Measurements from ENCODE around the gene MRTFA. TPM values are rescaled to one million over a fixed set of nuclear protein-coding genes. Genes with fewer than 3 reads are reported as not detected.

The MRTFA gene
- total RNA-seq, 2 experiments from 2014 or later = 55.3 to 58.9 TPM

DNA sequence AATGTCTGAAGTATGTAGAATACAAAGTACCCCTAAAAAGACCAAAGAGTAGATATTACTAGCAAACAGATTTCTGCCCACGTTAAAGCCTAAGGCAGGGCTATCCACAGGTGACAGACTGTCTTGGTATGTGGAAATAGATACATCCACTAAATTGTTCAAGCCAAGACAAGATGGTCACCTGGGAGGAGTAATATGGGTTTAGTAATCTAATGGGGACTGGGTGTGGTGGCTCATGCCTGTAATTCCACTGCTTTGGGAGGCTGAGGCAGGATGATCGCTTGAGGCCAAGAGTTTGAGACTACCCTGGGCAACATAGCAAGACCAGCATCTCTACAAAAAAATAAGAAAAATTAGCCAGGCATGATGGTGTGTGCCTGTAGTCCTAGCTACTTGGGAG lies 258.6 kb downstream of the MRTFA start:
- CTCF ChIA-PET = no interaction called here
- intact Hi-C loops (cut with DNase I, micrococcal nuclease) = no loop called here

DNA sequence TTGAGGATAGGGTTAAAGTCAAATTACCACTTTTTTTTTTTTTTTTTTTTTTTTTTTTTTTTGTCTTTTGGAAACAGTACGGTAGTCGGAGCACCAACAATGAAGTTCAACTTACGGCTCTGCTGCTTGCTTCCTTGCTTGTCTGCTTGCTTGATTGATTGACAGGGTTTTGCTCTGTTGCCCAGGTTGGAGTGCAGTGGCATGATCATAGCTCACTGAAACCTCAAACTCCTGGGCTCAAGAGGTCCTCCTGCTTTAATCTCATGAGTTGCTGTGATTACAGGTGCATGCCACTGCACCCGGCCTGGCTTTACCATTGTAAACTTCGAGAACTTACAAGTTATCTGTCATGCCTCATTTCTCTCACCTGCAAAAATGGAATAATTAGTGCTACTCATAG lies 260.4 kb downstream of the MRTFA start:
- Histone ChIP-seq H3K4me3 (ENCODE audit: low read length) (no peak overlapping the region), H3K27me3 (ENCODE audit: control insufficient read depth in 1 of 2, insufficient read depth in 2 of 2, low read length in 2 of 2) (no peaks in the 10 kb centered on the region), H3K9me3 (ENCODE audit: control insufficient read depth in 1 of 2, insufficient read depth in 1 of 2, low read length in 2 of 2) (no peaks in the 10 kb centered on the region), H3K27ac (ENCODE audit: low read depth in 1 of 2, low read length in 2 of 2) (no peak overlapping the region), H3K36me3 (ENCODE audit: insufficient read depth, low read length) (peaks cover 14% of the 10 kb centered on the region), H3K4me1 (ENCODE audit: insufficient read depth, low read length) (peaks cover 12% of the 10 kb centered on the region)
- no peak overlapping the region for H3K27ac Mint-ChIP-seq
- intact Hi-C loops (cut with DNase I, micrococcal nuclease) = no loop called here
- no peaks in the 10 kb centered on the region for H3K27me3 Mint-ChIP-seq
- no peak overlapping the region for H3K4me3 Mint-ChIP-seq
- H3K4me1 Mint-ChIP-seq (ENCODE audit: low read depth) = peaks cover 38% of the 10 kb centered on the region
- ChIA-PET POLR2A (interaction anchor here (3.2 kb wide), 1 partner anchor 25 kb away, joined by 10 read pairs; no protein-coding TSS in a partner anchor), CTCF (no interaction called here)
- H3K36me3 Mint-ChIP-seq (ENCODE audit: low read depth) = peaks cover 8% of the 10 kb centered on the region
- H3K9me3 Mint-ChIP-seq = no peaks in the 10 kb centered on the region
- TF ChIP-seq, protein P1, sequence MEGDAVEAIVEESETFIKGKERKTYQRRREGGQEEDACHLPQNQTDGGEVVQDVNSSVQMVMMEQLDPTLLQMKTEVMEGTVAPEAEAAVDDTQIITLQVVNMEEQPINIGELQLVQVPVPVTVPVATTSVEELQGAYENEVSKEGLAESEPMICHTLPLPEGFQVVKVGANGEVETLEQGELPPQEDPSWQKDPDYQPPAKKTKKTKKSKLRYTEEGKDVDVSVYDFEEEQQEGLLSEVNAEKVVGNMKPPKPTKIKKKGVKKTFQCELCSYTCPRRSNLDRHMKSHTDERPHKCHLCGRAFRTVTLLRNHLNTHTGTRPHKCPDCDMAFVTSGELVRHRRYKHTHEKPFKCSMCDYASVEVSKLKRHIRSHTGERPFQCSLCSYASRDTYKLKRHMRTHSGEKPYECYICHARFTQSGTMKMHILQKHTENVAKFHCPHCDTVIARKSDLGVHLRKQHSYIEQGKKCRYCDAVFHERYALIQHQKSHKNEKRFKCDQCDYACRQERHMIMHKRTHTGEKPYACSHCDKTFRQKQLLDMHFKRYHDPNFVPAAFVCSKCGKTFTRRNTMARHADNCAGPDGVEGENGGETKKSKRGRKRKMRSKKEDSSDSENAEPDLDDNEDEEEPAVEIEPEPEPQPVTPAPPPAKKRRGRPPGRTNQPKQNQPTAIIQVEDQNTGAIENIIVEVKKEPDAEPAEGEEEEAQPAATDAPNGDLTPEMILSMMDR (IDR thresholded peaks at IDR 0.05) = no peak
- DNase-seq (no peak), ATAC-seq (ENCODE audit: poor library complexity) (no peak)

More for the DNA sequence above, 258.6 kb downstream of the MRTFA start:
- no peaks in the 10 kb centered on the region for H3K27me3 ChIP-seq (ENCODE audit: control insufficient read depth in 1 of 2, insufficient read depth in 2 of 2, low read length in 2 of 2)
- TF ChIP-seq, protein P1 (IDR thresholded peaks at IDR 0.05) = no peak
- H3K4me3 ChIP-seq (ENCODE audit: low read length) = no peak overlapping the region
- POLR2A ChIA-PET = interaction anchor here (3.2 kb wide), 1 partner anchor 23 kb away, joined by 10 read pairs; no protein-coding TSS in a partner anchor
- no peaks in the 10 kb centered on the region for H3K27me3 Mint-ChIP-seq
- no peak overlapping the region for H3K27ac ChIP-seq (ENCODE audit: low read depth in 1 of 2, low read length in 2 of 2)
- no peak for ATAC-seq (ENCODE audit: poor library complexity)
- no peak for DNase-seq
- H3K9me3 ChIP-seq (ENCODE audit: control insufficient read depth in 1 of 2, insufficient read depth in 1 of 2, low read length in 2 of 2) = no peaks in the 10 kb centered on the region
- H3K36me3 ChIP-seq (ENCODE audit: insufficient read depth, low read length) = peaks cover 11% of the 10 kb centered on the region
- no peak overlapping the region for H3K4me3 Mint-ChIP-seq
- H3K27ac Mint-ChIP-seq = no peak overlapping the region
- no peaks in the 10 kb centered on the region for H3K9me3 Mint-ChIP-seq
- H3K4me1 Mint-ChIP-seq (ENCODE audit: low read depth) = peaks cover 37% of the 10 kb centered on the region
- H3K36me3 Mint-ChIP-seq (ENCODE audit: low read depth) = peaks cover 4% of the 10 kb centered on the region
- H3K4me1 ChIP-seq (ENCODE audit: insufficient read depth, low read length) = peaks cover 14% of the 10 kb centered on the region

DNA sequence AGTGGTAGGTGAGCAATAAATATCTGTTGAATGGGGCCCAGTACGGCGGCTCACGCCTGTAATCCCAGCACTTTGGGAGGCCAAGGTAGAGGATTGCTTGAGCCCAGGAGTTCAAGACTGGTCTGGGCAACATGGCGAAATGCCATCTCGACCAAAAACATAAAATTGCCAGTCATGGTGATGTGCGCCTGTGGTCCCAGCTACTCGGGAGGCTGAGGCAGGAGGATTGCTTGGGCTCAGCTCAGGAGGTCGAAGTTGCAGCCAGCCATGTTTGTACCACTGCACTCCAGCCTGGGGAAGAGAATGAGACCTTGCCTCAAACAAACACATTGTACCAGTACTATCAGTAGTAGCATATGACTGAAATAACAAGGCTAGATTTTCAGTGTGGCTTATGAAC lies 262.0 kb downstream of the MRTFA start:
- Mint-ChIP-seq H3K9me3 (no peaks in the 10 kb centered on the region), H3K4me1 (ENCODE audit: low read depth) (peaks cover 35% of the 10 kb centered on the region), H3K36me3 (ENCODE audit: low read depth) (peaks cover 10% of the 10 kb centered on the region), H3K27me3 (no peaks in the 10 kb centered on the region), H3K4me3 (no peak overlapping the region), H3K27ac (no peak overlapping the region)
- intact Hi-C loops (cut with DNase I, micrococcal nuclease) = loop anchor here in 1 of 2 experiments (5.0 kb wide), 1 partner anchor 108 kb away; no protein-coding TSS in a partner anchor
- Histone ChIP-seq H3K9me3 (ENCODE audit: control insufficient read depth in 1 of 2, insufficient read depth in 1 of 2, low read length in 2 of 2) (no peaks in the 10 kb centered on the region), H3K27me3 (ENCODE audit: control insufficient read depth in 1 of 2, insufficient read depth in 2 of 2, low read length in 2 of 2) (no peaks in the 10 kb centered on the region), H3K4me3 (ENCODE audit: low read length) (no peak overlapping the region), H3K4me1 (ENCODE audit: insufficient read depth, low read length) (peaks cover 20% of the 10 kb centered on the region), H3K36me3 (ENCODE audit: insufficient read depth, low read length) (peaks cover 11% of the 10 kb centered on the region), H3K27ac (ENCODE audit: low read depth in 1 of 2, low read length in 2 of 2) (no peak overlapping the region)
- no peak for ATAC-seq (ENCODE audit: poor library complexity)
- ChIA-PET POLR2A (interaction anchor here (1.7 kb wide), 2 partner anchors 9 to 11 kb away, joined by 4 to 7 read pairs; no protein-coding TSS in a partner anchor), CTCF (no interaction called here)
- no peak for DNase-seq
- TF ChIP-seq, protein P1 (IDR thresholded peaks at IDR 0.05) = no peak

Data from CD4-positive, alpha-beta T cell (primary cell).